Smooth muscle cell (in vitro differentiated cells): ENCODE results near the gene KLK3. TPM values are rescaled to one million over a fixed set of nuclear protein-coding genes. Genes with fewer than 3 reads are reported as not detected.

Experiments used
- DNase-seq: peaks from one replicate; lab custom pipeline; 2025; ENCODE audit not compliant: unreplicated experiment; lab: John Stamatoyannopoulos, UW
- H2AFZ ChIP-seq: fragments of 200-600 bp; sonication (generic); 2 replicates; pipeline ENCODE4 v1.6.0; 2016; ENCODE audit warnings: antibody characterized with exemption, low read depth, mild to moderate bottlenecking
- H3F3A ChIP-seq: fragments of 200-600 bp; sonication (generic); 2 replicates; pipeline ENCODE4 v1.6.0; 2017; ENCODE audit warnings: antibody characterized with exemption, low read depth
- H3K27ac ChIP-seq: fragments of 200-600 bp; sonication (generic); 2 replicates; pipeline ENCODE4 v1.5.1; 2016; ENCODE audit warnings: low read depth, mild to moderate bottlenecking
- H3K27me3 ChIP-seq: fragments of 200-600 bp; sonication (generic); 2 replicates; pipeline ENCODE4 v1.6.1; 2016; ENCODE audit warnings: low read depth, mild to moderate bottlenecking
- H3K36me3 ChIP-seq: fragments of 200-600 bp; sonication (generic); 2 replicates; pipeline ENCODE4 v1.5.1; 2016; ENCODE audit warnings: low read depth
- H3K4me1 ChIP-seq: fragments of 200-600 bp; sonication (generic); 2 replicates; pipeline ENCODE4 v1.5.1; 2016; ENCODE audit warnings: low read depth
- H3K4me2 ChIP-seq: fragments of 200-600 bp; sonication (generic); 2 replicates; pipeline ENCODE4 v1.6.0; 2016; ENCODE audit warnings: mild to moderate bottlenecking
- H3K4me3 ChIP-seq: fragments of 200-600 bp; sonication (generic); 2 replicates; pipeline ENCODE4 v1.5.1; 2016; ENCODE audit warnings: mild to moderate bottlenecking
- H3K79me2 ChIP-seq: fragments of 200-600 bp; sonication (generic); 2 replicates; pipeline ENCODE4 v1.6.0; 2016; ENCODE audit warnings: low read depth, mild to moderate bottlenecking
- H3K9ac ChIP-seq: fragments of 200-600 bp; sonication (generic); 2 replicates; pipeline ENCODE4 v1.6.0; 2016; ENCODE audit warnings: low read depth
- H3K9me3 ChIP-seq: fragments of 200-600 bp; sonication (generic); replicated peaks from 2 replicates; pipeline ENCODE4 v1.5.1; 2016; ENCODE audit warnings: low read depth
- H4K20me1 ChIP-seq: fragments of 200-600 bp; sonication (generic); 2 replicates; pipeline ENCODE4 v1.6.0; 2016; ENCODE audit warnings: low read depth
- WGBS: methylation state at CpG from one replicate; pipeline ENCODE4 v1.1.7; 2016; ENCODE audit warnings: low lambda C conversion rate; 5-methylcytosine and 5-hydroxymethylcytosine counted together
- polyA plus RNA-seq: library from polyadenylated mRNA; unstranded; fragments of >200 nt; fragmentation: Nextera tagmentation; extraction: Ambion mirVana; gene quantifications from 2 replicates; pipeline ENCODE4 v1.2.1, GENCODE V29; 2016
- total RNA-seq: library from RNA; depleted of rRNA; stranded (reverse); fragments of >200 nt; gene quantifications from 2 replicates; pipeline ENCODE4 v1.2.3, GENCODE V29; 2014
- TF ChIP-seq, protein P1 (sequence below): fragments of 200-600 bp; sonication (generic); IDR thresholded peaks from 2 replicates; pipeline ENCODE4 v1.5.1; 2017; ENCODE audit warnings: borderline replicate concordance, mild to moderate bottlenecking, antibody characterized with exemption; ENCODE audit not compliant: insufficient read depth, poor library complexity, severe bottlenecking

Gene KLK3
- total and polyA plus RNA-seq, 2 experiments from 2014 or later: not detected

DNA sequence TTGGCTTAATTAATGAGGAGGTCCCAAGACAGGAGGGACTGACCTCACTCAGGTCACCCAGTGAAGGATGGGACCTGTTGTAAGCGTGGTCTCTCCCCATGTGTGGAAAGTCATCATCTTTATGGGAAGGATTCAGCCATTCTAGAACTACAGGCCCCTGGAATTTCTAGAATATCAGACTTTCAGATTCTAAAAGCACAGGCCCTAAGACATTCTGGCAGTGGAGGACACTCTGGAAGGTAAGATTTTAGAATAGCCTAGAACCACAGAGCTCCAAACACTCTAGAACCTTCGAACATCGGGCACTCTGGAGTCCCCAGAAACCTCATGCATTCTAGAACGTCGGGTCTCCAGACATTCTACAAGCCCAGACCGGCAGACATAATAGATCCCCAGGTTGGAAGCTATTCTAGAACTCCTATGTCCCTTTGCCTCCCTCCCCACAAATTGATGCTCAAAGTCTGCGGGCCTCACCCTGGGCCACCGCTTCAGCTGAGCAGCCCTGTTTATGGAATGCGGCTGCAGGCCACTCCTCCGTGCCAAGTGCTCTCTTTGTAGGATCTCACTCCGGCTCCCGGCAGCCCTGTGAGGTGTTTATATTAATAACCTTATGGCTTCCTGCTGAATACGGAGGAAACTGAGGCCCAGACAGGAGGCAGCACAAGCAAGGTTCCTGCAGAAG, 19.5 kb upstream of the KLK3 start:
- peak overlapping the region; percentile 26 for H3K9ac ChIP-seq
- no peaks in the 10 kb centered on the region for H3K9me3 ChIP-seq
- H4K20me1 ChIP-seq: no peaks in the 10 kb centered on the region
- H3K27me3 ChIP-seq: peaks cover under 1% of the 10 kb centered on the region
- 32% methylated on average over 13 of the region's 13 CpGs for WGBS
- peak overlapping the region; percentile 93 for H2AFZ ChIP-seq
- no peaks in the 10 kb centered on the region for H3K4me1 ChIP-seq
- peak overlapping the region; percentile 71 for H3K4me3 ChIP-seq
- peak overlapping the region; percentile 93 for H3K4me2 ChIP-seq
- TF ChIP-seq, protein P1, sequence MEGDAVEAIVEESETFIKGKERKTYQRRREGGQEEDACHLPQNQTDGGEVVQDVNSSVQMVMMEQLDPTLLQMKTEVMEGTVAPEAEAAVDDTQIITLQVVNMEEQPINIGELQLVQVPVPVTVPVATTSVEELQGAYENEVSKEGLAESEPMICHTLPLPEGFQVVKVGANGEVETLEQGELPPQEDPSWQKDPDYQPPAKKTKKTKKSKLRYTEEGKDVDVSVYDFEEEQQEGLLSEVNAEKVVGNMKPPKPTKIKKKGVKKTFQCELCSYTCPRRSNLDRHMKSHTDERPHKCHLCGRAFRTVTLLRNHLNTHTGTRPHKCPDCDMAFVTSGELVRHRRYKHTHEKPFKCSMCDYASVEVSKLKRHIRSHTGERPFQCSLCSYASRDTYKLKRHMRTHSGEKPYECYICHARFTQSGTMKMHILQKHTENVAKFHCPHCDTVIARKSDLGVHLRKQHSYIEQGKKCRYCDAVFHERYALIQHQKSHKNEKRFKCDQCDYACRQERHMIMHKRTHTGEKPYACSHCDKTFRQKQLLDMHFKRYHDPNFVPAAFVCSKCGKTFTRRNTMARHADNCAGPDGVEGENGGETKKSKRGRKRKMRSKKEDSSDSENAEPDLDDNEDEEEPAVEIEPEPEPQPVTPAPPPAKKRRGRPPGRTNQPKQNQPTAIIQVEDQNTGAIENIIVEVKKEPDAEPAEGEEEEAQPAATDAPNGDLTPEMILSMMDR: no peak
- no peaks in the 10 kb centered on the region for H3K36me3 ChIP-seq
- H3F3A ChIP-seq: no peaks in the 10 kb centered on the region
- H3K27ac ChIP-seq: no peak overlapping the region
- no peaks in the 10 kb centered on the region for H3K79me2 ChIP-seq
- no peak for DNase-seq

- Histone ChIP-seq H2AFZ (peak overlapping the region; percentile 93), H3F3A (no peaks in the 10 kb centered on the region), H3K4me2 (peak overlapping the region; percentile 93), H3K79me2 (no peaks in the 10 kb centered on the region), H4K20me1 (no peaks in the 10 kb centered on the region), H3K4me1 (no peaks in the 10 kb centered on the region), H3K27me3 (peaks cover 3% of the 10 kb centered on the region), H3K9me3 (no peaks in the 10 kb centered on the region), H3K36me3 (no peaks in the 10 kb centered on the region), H3K4me3 (peak overlapping the region; percentile 71), H3K27ac (no peak overlapping the region), H3K9ac (peak overlapping the region; percentile 26)
- peak; percentile 15 for DNase-seq
- WGBS: 5% methylated on average over 63 of the region's 67 CpGs
- TF ChIP-seq, protein P1: no peak
Measured at GRCh38 chr19:50835785-50836542, 18.8 kb upstream of the KLK3 start.

DNA sequence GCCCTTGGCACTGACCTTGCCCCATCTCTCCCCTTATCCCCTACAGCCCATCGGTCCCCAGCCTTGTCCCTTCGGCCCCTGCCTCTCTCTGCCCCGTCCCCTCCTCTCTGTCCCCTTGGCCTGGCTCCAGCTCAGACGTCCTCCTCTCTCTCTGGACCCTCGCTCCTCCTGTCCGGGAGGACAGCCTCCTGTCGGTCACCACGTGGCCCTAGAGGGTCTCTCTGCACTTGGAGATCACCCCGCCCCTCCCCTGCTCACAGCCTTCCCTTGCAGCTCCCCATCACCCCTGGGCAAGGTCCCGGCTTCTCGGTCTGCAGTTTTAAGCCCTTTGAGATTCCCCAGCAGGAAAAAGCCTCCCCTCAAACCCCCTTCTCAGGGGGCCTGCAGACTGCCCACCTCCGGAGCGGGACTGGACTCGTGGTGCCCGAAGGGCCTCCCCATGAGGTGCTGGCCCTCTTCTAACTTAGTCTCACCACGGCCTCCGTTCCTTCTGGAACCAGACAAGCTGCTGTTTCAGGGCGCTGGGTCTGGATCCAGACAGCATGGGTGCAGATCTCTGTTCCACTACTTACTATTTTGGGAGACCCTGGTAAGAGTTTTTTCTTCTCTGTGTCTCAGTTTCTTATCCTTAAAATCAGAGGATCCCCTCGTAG, 18.0 kb upstream of the KLK3 start:
- Histone ChIP-seq H3K36me3 (no peaks in the 10 kb centered on the region), H3K27me3 (peaks cover 3% of the 10 kb centered on the region), H3K79me2 (no peaks in the 10 kb centered on the region), H2AFZ (no peak overlapping the region), H3F3A (no peaks in the 10 kb centered on the region), H3K4me2 (peak overlapping the region; percentile 93), H3K9me3 (no peaks in the 10 kb centered on the region), H3K9ac (no peak overlapping the region), H3K27ac (no peak overlapping the region), H4K20me1 (no peaks in the 10 kb centered on the region), H3K4me3 (no peak overlapping the region), H3K4me1 (no peaks in the 10 kb centered on the region)
- WGBS: 77% methylated on average over 14 of the region's 19 CpGs
- TF ChIP-seq, protein P1: no peak
- DNase-seq: no peak
